HG02623 (cell line): ENCODE data around the gene RNF213.
"Not testable (repeated sequence)": the region's sequence is repeated elsewhere in the genome, so short reads cannot be mapped to it uniquely, and the experiment has no call there.

Experiments used
- ATAC-seq: cut with Tn5 transposase; IDR thresholded peaks from one replicate; pipeline ENCODE4 v1.9.1; 2021; ENCODE audit warnings: moderate library complexity; ENCODE audit not compliant: unreplicated experiment

RNF213 gene

DNA sequence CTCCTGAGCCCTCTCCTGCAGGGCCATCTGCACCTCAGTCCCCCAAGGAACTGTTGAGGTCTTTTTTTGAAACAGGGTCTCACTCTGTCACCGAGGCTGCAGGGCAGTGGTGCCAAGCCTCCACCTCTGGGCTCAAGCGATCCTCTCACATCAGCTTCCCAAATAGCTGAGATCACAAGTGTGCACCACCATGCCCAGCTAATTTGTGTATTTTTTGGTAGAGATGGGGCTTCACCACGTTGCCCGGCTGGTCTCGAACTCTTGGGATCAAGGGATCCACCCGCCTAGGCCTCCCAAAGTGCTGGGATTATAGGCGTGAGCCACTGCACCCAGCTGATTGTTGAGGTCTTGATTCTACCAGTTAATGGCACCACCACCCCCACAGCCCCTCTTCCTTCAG, 126.4 kb downstream of the RNF213 start:
- no peak for ATAC-seq

DNA sequence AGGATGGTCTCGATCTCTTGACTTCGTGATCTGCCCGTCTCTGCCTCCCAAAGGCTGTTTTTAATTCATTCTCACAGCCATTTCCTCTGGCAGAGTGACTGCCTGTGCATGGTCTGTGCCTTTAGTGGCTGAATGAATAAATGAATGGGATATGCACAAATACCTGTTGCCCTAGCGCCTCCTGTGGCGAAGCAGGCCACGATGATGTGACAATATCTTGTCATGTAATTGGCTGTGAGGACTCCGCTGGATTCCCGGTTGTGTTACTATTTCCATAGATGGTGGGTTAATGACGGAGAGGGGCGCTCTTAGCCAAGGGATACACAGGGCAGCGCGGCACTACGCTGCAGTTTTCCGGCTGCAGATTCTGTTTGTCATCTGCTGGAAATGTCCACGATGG, 127.5 kb downstream of the RNF213 start:
- ATAC-seq, result no peak

DNA sequence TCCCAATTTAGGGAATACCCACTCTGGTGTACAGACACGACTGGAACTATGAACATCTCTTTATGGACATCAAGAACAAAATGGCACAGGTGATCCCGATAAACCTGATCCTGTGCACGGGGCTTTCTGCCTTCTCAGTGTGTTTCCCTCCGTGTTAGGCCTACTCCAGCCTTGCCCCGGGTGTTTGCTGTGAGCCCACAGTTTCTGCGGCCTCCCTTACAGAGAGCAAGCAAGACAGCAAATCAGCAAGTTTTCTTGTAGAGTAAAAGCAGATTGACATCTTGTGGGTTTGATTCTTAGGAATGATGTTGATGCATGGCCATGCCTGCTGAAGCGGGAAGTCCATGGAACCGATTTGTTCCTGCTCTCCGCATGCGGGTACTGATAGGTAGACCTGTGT, 127.9 kb downstream of the RNF213 start:
- ATAC-seq, result no peak

GRCh38 chr17:80389011-80389995, 128.7 kb downstream of the RNF213 start:
- no peak for ATAC-seq

DNA sequence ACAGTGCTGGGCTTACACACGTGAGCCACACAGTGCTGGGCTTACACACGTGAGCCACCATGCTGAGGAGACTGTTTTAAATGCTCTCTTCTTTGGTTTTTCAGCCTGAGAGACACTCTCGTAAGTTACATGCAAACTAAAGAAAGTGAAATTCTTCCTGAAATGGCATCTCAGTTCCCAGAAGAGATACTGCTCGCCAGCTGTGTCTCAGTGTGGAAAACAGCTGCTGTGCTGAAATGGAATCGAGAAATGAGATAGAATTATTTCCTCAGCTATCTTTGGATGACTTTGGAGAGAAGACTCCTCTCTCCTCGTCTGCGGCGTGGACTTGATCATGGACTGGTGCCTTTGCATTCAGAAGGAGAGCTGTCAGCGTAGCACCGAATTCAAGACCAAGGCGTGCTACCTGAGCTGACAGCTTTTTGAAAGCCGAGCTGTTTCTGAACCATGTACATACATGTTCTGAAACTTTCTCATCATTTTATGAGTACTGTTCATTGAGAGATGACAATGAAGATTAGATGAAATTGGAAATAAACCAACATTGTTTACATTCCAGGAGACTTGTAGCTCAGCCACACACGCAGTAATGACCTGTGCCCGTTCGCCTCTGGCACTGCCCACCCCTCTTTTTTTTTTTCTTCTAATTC, 132.7 kb downstream of the RNF213 start:
- no peak for ATAC-seq

- ATAC-seq, result no peak
Observed at GRCh38 chr17:80393961-80394360, 133.3 kb downstream of the RNF213 start.

GRCh38 chr17:80394629-80395216, 134.1 kb downstream of the RNF213 start:
- no peak for ATAC-seq

- no peak for ATAC-seq
Observed at GRCh38 chr17:80395402-80396151, 134.9 kb downstream of the RNF213 start.

GRCh38 chr17:80396157-80397033, 135.7 kb downstream of the RNF213 start:
- no peak for ATAC-seq

- no peak for ATAC-seq
Observed at GRCh38 chr17:80397034-80397387, 136.4 kb downstream of the RNF213 start.

GRCh38 chr17:80397686-80398085, 137.0 kb downstream of the RNF213 start:
- ATAC-seq, result no peak

DNA sequence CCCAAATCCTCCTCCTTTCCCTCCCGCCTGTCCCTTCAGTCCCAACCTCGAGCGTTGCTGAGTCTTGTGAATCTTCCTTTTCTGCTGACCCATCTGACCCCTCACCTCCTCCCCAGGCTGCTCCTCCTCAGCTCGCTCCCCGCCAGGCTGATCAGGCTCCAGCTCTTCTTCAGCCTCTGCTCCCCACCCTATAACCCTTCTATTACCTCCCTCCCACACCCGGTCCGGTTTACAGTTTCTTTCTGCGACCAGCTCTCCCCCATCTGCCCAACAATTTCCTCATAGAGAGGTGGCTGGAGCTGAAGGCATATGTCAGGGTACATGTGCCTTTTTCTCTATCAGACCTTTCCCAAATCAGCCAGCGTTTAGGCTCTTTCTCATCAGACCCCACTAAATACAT, 140.4 kb downstream of the RNF213 start:
- ATAC-seq, result not testable (repeated sequence)

- ATAC-seq, result not testable (repeated sequence)
Observed at GRCh38 chr17:80402102-80402501, 141.4 kb downstream of the RNF213 start.

DNA sequence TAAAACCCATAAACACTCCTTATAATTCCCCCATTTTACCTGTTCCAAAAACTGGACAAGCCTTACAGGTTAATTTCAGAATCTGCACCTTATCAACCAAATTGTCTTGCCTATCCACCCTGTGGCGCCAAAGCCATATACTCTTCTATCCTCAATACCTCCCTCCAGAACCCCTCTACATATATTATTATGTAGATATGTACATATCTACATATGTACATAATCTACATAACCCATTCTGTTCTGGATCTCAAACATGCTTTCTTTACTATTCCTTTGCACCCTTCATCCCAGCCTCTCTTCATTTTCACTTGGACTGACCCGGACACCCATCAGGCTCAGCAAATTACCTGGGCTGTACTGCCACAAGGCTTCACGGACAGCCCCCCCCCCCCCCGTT, 142.3 kb downstream of the RNF213 start:
- ATAC-seq, result no peak

DNA sequence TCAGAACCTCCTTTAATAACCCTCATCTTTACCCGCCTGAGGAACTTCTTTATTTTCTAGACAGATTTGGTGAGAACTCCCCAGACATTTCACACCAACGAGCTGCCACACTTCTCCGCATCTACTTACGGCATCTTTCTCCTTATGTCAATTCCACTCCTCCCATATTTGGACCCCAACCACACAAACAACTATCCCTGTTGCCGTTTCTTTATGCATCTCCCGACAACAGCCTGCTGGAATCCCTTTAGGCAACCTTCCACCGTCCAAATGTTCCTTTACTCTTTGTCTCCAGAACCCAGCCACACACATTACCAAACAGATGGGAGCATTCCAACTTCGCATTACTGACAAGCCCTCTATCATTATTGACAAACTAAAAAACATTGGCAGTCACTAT, 145.5 kb downstream of the RNF213 start:
- ATAC-seq, result no peak

- ATAC-seq, result not testable (repeated sequence)
Observed at GRCh38 chr17:80407917-80408316, 147.3 kb downstream of the RNF213 start.

DNA sequence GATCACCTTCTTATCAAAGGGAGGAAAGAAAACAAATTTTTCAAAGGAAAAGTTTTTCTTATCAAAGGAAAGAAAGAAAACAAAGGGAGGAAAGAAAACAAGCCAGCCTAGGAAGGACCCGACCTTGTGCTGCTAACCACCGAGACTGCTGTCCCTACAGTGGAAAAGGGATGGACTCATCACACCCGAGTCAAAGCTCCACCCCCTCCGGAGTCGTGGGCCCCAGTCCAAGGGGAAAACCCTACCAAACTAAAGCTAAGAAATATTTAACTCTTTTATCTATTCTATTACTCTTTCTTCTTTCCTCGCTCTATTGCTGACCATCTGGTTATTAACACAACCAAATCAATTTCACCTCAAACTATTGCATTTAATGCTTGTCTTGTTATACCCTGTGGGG, 148.2 kb downstream of the RNF213 start:
- ATAC-seq, result no peak

DNA sequence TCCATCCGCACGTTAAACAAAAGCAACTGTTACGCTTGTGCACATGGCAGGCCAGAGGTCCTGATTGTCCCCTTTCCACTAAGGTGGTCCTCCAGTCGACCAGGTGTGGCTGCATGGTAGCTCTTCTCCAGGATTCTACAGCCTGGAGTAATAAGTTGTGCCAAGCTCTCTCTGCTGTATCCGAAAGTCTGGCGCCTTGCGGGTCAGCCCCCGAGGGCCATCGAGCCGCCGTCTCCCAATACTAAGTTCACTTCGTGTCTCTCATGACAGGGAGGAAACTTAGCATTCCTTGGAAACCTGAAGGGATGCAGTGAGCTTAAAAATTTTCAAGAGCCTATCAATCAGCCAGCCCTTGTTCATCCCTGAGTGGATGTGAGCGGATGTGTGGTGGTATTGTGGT, 149.0 kb downstream of the RNF213 start:
- no peak for ATAC-seq

DNA sequence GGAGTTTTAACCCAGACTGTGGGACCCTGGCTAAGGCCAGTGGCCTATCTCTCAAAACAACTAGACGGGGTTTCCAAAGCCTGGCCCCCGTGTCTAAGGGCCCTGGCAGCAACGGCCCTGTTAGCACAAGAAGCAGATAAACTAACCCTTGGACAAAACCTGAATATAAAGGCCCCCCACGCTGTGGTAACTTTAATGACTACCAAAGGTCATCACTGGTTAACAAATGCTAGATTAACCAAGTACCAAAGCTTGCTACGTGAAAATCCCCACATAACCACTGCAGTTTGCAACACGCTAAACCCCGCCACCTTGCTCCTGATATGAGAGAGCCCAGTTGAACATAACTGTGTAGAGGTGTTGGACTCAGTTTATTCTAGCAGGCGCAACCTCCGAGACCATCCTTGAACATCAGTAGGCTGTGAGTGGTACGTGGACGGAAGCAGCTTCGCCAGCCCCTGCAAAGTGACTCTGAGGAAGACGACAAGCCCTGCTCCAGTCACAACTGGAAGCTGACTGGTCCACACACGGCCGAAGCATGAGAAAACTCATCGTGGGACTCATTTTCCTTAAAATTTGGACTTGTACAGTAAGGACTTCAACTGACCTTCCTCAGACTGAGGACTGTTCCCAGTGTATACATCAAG, 149.9 kb downstream of the RNF213 start:
- not testable (repeated sequence) for ATAC-seq
